Measurements from ENCODE around the gene PHACTR3. TPM values are rescaled to one million over a fixed set of nuclear protein-coding genes. Genes with fewer than 3 reads are reported as not detected.
A peak's percentile ranks its signal among the peaks of the same experiment; 100 is the strongest.

PHACTR3 gene
- total RNA-seq, 1 donor from 2014 or later, result 22.3 TPM

GRCh38 chr20:59741073-59741472, 136.7 kb downstream of the PHACTR3 start:
- DNase-seq (ENCODE audit: low read depth, low spot score), result no peak
- H3K27me3 Mint-ChIP-seq (ENCODE audit: low read depth), result peaks cover 27% of the 10 kb centered on the region
- H3K36me3 Mint-ChIP-seq (ENCODE audit: low read depth), result no peaks in the 10 kb centered on the region
- no peaks in the 10 kb centered on the region for H3K9me3 Mint-ChIP-seq
- TF ChIP-seq CTCF (conservative IDR thresholded peaks at IDR 0.05), result no peak
- no peak overlapping the region for H3K4me3 Mint-ChIP-seq
- no peak overlapping the region for H3K27ac Mint-ChIP-seq (ENCODE audit: unreplicated experiment)
- no peaks in the 10 kb centered on the region for H3K4me1 Mint-ChIP-seq

- Mint-ChIP-seq H3K36me3 (ENCODE audit: low read depth) (no peaks in the 10 kb centered on the region), H3K9me3 (no peaks in the 10 kb centered on the region), H3K4me3 (no peak overlapping the region), H3K27me3 (ENCODE audit: low read depth) (peaks cover 18% of the 10 kb centered on the region), H3K27ac (ENCODE audit: unreplicated experiment) (peak overlapping the region; percentile 80), H3K4me1 (no peaks in the 10 kb centered on the region)
- DNase-seq (ENCODE audit: low read depth, low spot score), result no peak
- no peak for TF ChIP-seq CTCF (conservative IDR thresholded peaks at IDR 0.05)
Observed at GRCh38 chr20:59742351-59743095, 138.2 kb downstream of the PHACTR3 start.

GRCh38 chr20:59743308-59743707, 139.0 kb downstream of the PHACTR3 start:
- no peak for DNase-seq (ENCODE audit: low read depth, low spot score)
- peaks cover 12% of the 10 kb centered on the region for H3K27me3 Mint-ChIP-seq (ENCODE audit: low read depth)
- H3K36me3 Mint-ChIP-seq (ENCODE audit: low read depth), result no peaks in the 10 kb centered on the region
- no peak for TF ChIP-seq CTCF (conservative IDR thresholded peaks at IDR 0.05)
- H3K4me3 Mint-ChIP-seq, result no peak overlapping the region
- H3K27ac Mint-ChIP-seq (ENCODE audit: unreplicated experiment), result no peak overlapping the region
- H3K4me1 Mint-ChIP-seq, result no peaks in the 10 kb centered on the region
- no peaks in the 10 kb centered on the region for H3K9me3 Mint-ChIP-seq

- H3K36me3 Mint-ChIP-seq (ENCODE audit: low read depth), result no peaks in the 10 kb centered on the region
- peaks cover 6% of the 10 kb centered on the region for H3K27me3 Mint-ChIP-seq (ENCODE audit: low read depth)
- no peak for TF ChIP-seq CTCF (conservative IDR thresholded peaks at IDR 0.05)
- H3K9me3 Mint-ChIP-seq, result no peaks in the 10 kb centered on the region
- H3K4me3 Mint-ChIP-seq, result no peak overlapping the region
- DNase-seq (ENCODE audit: low read depth, low spot score), result no peak
- peaks cover 5% of the 10 kb centered on the region for H3K4me1 Mint-ChIP-seq
- H3K27ac Mint-ChIP-seq (ENCODE audit: unreplicated experiment), result no peak overlapping the region
Observed at GRCh38 chr20:59743767-59744485, 139.6 kb downstream of the PHACTR3 start.

GRCh38 chr20:59744756-59745155, 140.4 kb downstream of the PHACTR3 start:
- Mint-ChIP-seq H3K4me1 (peaks cover 12% of the 10 kb centered on the region), H3K27me3 (ENCODE audit: low read depth) (peaks cover 3% of the 10 kb centered on the region), H3K4me3 (no peak overlapping the region), H3K27ac (ENCODE audit: unreplicated experiment) (no peak overlapping the region), H3K36me3 (ENCODE audit: low read depth) (no peaks in the 10 kb centered on the region), H3K9me3 (no peaks in the 10 kb centered on the region)
- DNase-seq (ENCODE audit: low read depth, low spot score), result no peak
- no peak for TF ChIP-seq CTCF (conservative IDR thresholded peaks at IDR 0.05)
